Measurements from ENCODE around the gene ST6GALNAC3. TPM values are rescaled to one million over a fixed set of nuclear protein-coding genes. Genes with fewer than 3 reads are reported as not detected.

Gene ST6GALNAC3
- total RNA-seq, 2 donors from 2014 or later, result 0.87 TPM; not detected in 1

GRCh38 chr1:76507376-76507775 is 432.8 kb downstream of the ST6GALNAC3 start:
- Mint-ChIP-seq H3K27ac (no peak overlapping the region), H3K4me3 (no peak overlapping the region), H3K36me3 (ENCODE audit: low read depth) (no peaks in the 10 kb centered on the region), H3K4me1 (peaks cover 7% of the 10 kb centered on the region), H3K27me3 (peaks cover 12% of the 10 kb centered on the region)
- DNase-seq (no peak), ATAC-seq (no peak)
- no peaks in the 10 kb centered on the region for H3K9me3 ChIP-seq (ENCODE audit: control insufficient read depth, low read length, poor library complexity, severe bottlenecking)

GRCh38 chr1:76508871-76509270 is 434.3 kb downstream of the ST6GALNAC3 start:
- H3K27ac Mint-ChIP-seq, result no peak overlapping the region
- H3K4me1 Mint-ChIP-seq, result peaks cover 9% of the 10 kb centered on the region
- DNase-seq (no peak), ATAC-seq (no peak)
- H3K27me3 Mint-ChIP-seq, result peaks cover 12% of the 10 kb centered on the region
- no peaks in the 10 kb centered on the region for H3K36me3 Mint-ChIP-seq (ENCODE audit: low read depth)
- H3K4me3 Mint-ChIP-seq, result no peak overlapping the region
- no peaks in the 10 kb centered on the region for H3K9me3 ChIP-seq (ENCODE audit: control insufficient read depth, low read length, poor library complexity, severe bottlenecking)

- H3K4me3 Mint-ChIP-seq, result no peak overlapping the region
- H3K9me3 ChIP-seq (ENCODE audit: control insufficient read depth, low read length, poor library complexity, severe bottlenecking), result no peaks in the 10 kb centered on the region
- peaks cover 9% of the 10 kb centered on the region for H3K4me1 Mint-ChIP-seq
- no peak for ATAC-seq
- H3K27me3 Mint-ChIP-seq, result peaks cover 11% of the 10 kb centered on the region
- no peak overlapping the region for H3K27ac Mint-ChIP-seq
- no peak for DNase-seq
- no peaks in the 10 kb centered on the region for H3K36me3 Mint-ChIP-seq (ENCODE audit: low read depth)
Measured at GRCh38 chr1:76510672-76511557, 436.4 kb downstream of the ST6GALNAC3 start.

- H3K9me3 ChIP-seq (ENCODE audit: control insufficient read depth, low read length, poor library complexity, severe bottlenecking), result no peaks in the 10 kb centered on the region
- peaks cover 9% of the 10 kb centered on the region for H3K4me1 Mint-ChIP-seq
- DNase-seq (no peak), ATAC-seq (no peak)
- H3K36me3 Mint-ChIP-seq (ENCODE audit: low read depth), result no peaks in the 10 kb centered on the region
- peaks cover 4% of the 10 kb centered on the region for H3K27me3 Mint-ChIP-seq
- no peak overlapping the region for H3K4me3 Mint-ChIP-seq
- H3K27ac Mint-ChIP-seq, result no peak overlapping the region
Measured at GRCh38 chr1:76511558-76512179, 437.1 kb downstream of the ST6GALNAC3 start.

GRCh38 chr1:76530953-76531352 is 456.4 kb downstream of the ST6GALNAC3 start:
- no peaks in the 10 kb centered on the region for H3K9me3 ChIP-seq (ENCODE audit: control insufficient read depth, low read length, poor library complexity, severe bottlenecking)
- DNase-seq (no peak), ATAC-seq (no peak)
- H3K36me3 Mint-ChIP-seq (ENCODE audit: low read depth), result no peaks in the 10 kb centered on the region
- H3K27me3 Mint-ChIP-seq, result no peaks in the 10 kb centered on the region
- no peak overlapping the region for H3K27ac Mint-ChIP-seq
- no peak overlapping the region for H3K4me3 Mint-ChIP-seq
- H3K4me1 Mint-ChIP-seq, result no peaks in the 10 kb centered on the region

GRCh38 chr1:76541618-76542017 is 467.1 kb downstream of the ST6GALNAC3 start:
- ATAC-seq (no peak), DNase-seq (no peak)
- no peak overlapping the region for H3K27ac Mint-ChIP-seq
- no peaks in the 10 kb centered on the region for H3K4me1 Mint-ChIP-seq
- no peaks in the 10 kb centered on the region for H3K36me3 Mint-ChIP-seq (ENCODE audit: low read depth)
- H3K9me3 ChIP-seq (ENCODE audit: control insufficient read depth, low read length, poor library complexity, severe bottlenecking), result no peaks in the 10 kb centered on the region
- H3K27me3 Mint-ChIP-seq, result peaks cover 4% of the 10 kb centered on the region
- no peak overlapping the region for H3K4me3 Mint-ChIP-seq

- no peak overlapping the region for H3K27ac Mint-ChIP-seq
- no peaks in the 10 kb centered on the region for H3K4me1 Mint-ChIP-seq
- H3K36me3 Mint-ChIP-seq (ENCODE audit: low read depth), result no peaks in the 10 kb centered on the region
- H3K27me3 Mint-ChIP-seq, result peaks cover 4% of the 10 kb centered on the region
- no peak for DNase-seq
- no peak overlapping the region for H3K4me3 Mint-ChIP-seq
- no peaks in the 10 kb centered on the region for H3K9me3 ChIP-seq (ENCODE audit: control insufficient read depth, low read length, poor library complexity, severe bottlenecking)
- no peak for ATAC-seq
Measured at GRCh38 chr1:76542359-76542758, 467.8 kb downstream of the ST6GALNAC3 start.

- Mint-ChIP-seq H3K27ac (no peak overlapping the region), H3K4me3 (no peak overlapping the region), H3K36me3 (ENCODE audit: low read depth) (no peaks in the 10 kb centered on the region), H3K27me3 (peaks cover 4% of the 10 kb centered on the region), H3K4me1 (no peaks in the 10 kb centered on the region)
- no peaks in the 10 kb centered on the region for H3K9me3 ChIP-seq (ENCODE audit: control insufficient read depth, low read length, poor library complexity, severe bottlenecking)
- DNase-seq, result no peak
- ATAC-seq, result no peak
Measured at GRCh38 chr1:76543495-76543894, 468.9 kb downstream of the ST6GALNAC3 start.

GRCh38 chr1:76546354-76546933 is 471.9 kb downstream of the ST6GALNAC3 start:
- DNase-seq (no peak), ATAC-seq (no peak)
- H3K4me1 Mint-ChIP-seq, result no peaks in the 10 kb centered on the region
- H3K27ac Mint-ChIP-seq, result no peak overlapping the region
- no peaks in the 10 kb centered on the region for H3K36me3 Mint-ChIP-seq (ENCODE audit: low read depth)
- no peak overlapping the region for H3K4me3 Mint-ChIP-seq
- H3K27me3 Mint-ChIP-seq, result peaks cover 4% of the 10 kb centered on the region
- H3K9me3 ChIP-seq (ENCODE audit: control insufficient read depth, low read length, poor library complexity, severe bottlenecking), result no peaks in the 10 kb centered on the region

- peaks cover 4% of the 10 kb centered on the region for H3K27me3 Mint-ChIP-seq
- H3K27ac Mint-ChIP-seq, result no peak overlapping the region
- H3K36me3 Mint-ChIP-seq (ENCODE audit: low read depth), result no peaks in the 10 kb centered on the region
- DNase-seq (no peak), ATAC-seq (no peak)
- H3K9me3 ChIP-seq (ENCODE audit: control insufficient read depth, low read length, poor library complexity, severe bottlenecking), result no peaks in the 10 kb centered on the region
- no peak overlapping the region for H3K4me3 Mint-ChIP-seq
- no peaks in the 10 kb centered on the region for H3K4me1 Mint-ChIP-seq
Measured at GRCh38 chr1:76547916-76548315, 473.4 kb downstream of the ST6GALNAC3 start.

- Mint-ChIP-seq H3K4me3 (no peak overlapping the region), H3K36me3 (ENCODE audit: low read depth) (no peaks in the 10 kb centered on the region), H3K27me3 (peaks cover 4% of the 10 kb centered on the region)
Measured at GRCh38 chr1:76548513-76549100, 474.1 kb downstream of the ST6GALNAC3 start.

GRCh38 chr1:76554283-76554682 is 479.7 kb downstream of the ST6GALNAC3 start:
- DNase-seq (no peak), ATAC-seq (no peak)
- H3K9me3 ChIP-seq (ENCODE audit: control insufficient read depth, low read length, poor library complexity, severe bottlenecking), result no peaks in the 10 kb centered on the region
- no peak overlapping the region for H3K27ac Mint-ChIP-seq
- no peaks in the 10 kb centered on the region for H3K36me3 Mint-ChIP-seq (ENCODE audit: low read depth)
- peaks cover 18% of the 10 kb centered on the region for H3K27me3 Mint-ChIP-seq
- no peaks in the 10 kb centered on the region for H3K4me1 Mint-ChIP-seq
- H3K4me3 Mint-ChIP-seq, result no peak overlapping the region

More at GRCh38 chr1:76548513-76549100, 474.1 kb downstream of the ST6GALNAC3 start:
- DNase-seq (no peak), ATAC-seq (no peak)
- no peaks in the 10 kb centered on the region for H3K4me1 Mint-ChIP-seq
- no peak overlapping the region for H3K27ac Mint-ChIP-seq
- no peaks in the 10 kb centered on the region for H3K9me3 ChIP-seq (ENCODE audit: control insufficient read depth, low read length, poor library complexity, severe bottlenecking)

- H3K36me3 Mint-ChIP-seq (ENCODE audit: low read depth), result no peaks in the 10 kb centered on the region
- H3K9me3 ChIP-seq (ENCODE audit: control insufficient read depth, low read length, poor library complexity, severe bottlenecking), result no peaks in the 10 kb centered on the region
- H3K4me3 Mint-ChIP-seq, result no peak overlapping the region
- DNase-seq (no peak), ATAC-seq (no peak)
- H3K4me1 Mint-ChIP-seq, result no peaks in the 10 kb centered on the region
- H3K27ac Mint-ChIP-seq, result no peak overlapping the region
- peaks cover 17% of the 10 kb centered on the region for H3K27me3 Mint-ChIP-seq
Measured at GRCh38 chr1:76562292-76562691, 487.7 kb downstream of the ST6GALNAC3 start.

Measured in T-helper 17 cell (primary cell).